PC-9 (cell line): ENCODE measurements around the gene SLC7A4. TPM values are rescaled to one million over a fixed set of nuclear protein-coding genes. Genes with fewer than 3 reads are reported as not detected.
"Not testable (repeated sequence)": the region's sequence is repeated elsewhere in the genome, so short reads cannot be mapped to it uniquely, and the experiment has no call there.

Experiments
- BruUV-seq: library from RNA; stranded (reverse); fragments of 400-500 nt; replicated peaks from 2 replicates; lab custom pipeline; 2021; lab: Mats Ljungman, UMichigan
- CTCF ChIA-PET: fragments of 300-600 bp; sonication (Branson Sonifier 250); formaldehyde crosslinking; loops from one replicate; lab custom pipeline; 2022; ENCODE audit warnings: antibody characterized with exemption; lab: Charles Lee
- POLR2A ChIA-PET: fragments of 300-600 bp; sonication (Branson Sonifier 250); formaldehyde crosslinking; loops from one replicate; lab custom pipeline; 2022; ENCODE audit warnings: antibody characterized with exemption; ENCODE audit not compliant: unreplicated experiment; lab: Charles Lee
- DNase-seq, 2 experiments: peaks; one replicate each; pipeline versions ENCODE4 v3.0.0 to v3.0.0-alpha.2; 2015 to 2022; ENCODE audit warnings: mixed read lengths in 1 of 2
- H2AFZ ChIP-seq: fragments of 200-600 bp; sonication (generic); 2 replicates; pipeline ENCODE4 v1.8.1; 2017; ENCODE audit warnings: antibody characterized with exemption
- H3F3A ChIP-seq: fragments of 200-600 bp; sonication (generic); 2 replicates; pipeline ENCODE4 v1.8.1; 2017; ENCODE audit warnings: antibody characterized with exemption, mild to moderate bottlenecking, low read depth; ENCODE audit not compliant: insufficient read depth
- H3K27ac ChIP-seq: fragments of 200-600 bp; sonication (generic); 2 replicates; pipeline ENCODE4 v1.6.1; 2016; ENCODE audit warnings: mixed run types
- H3K27me3 ChIP-seq: fragments of 200-600 bp; sonication (generic); 2 replicates; pipeline ENCODE4 v1.6.1; 2016; ENCODE audit warnings: low read depth, mixed run types; ENCODE audit not compliant: insufficient read depth
- H3K36me3 ChIP-seq: fragments of 200-600 bp; sonication (generic); 2 replicates; pipeline ENCODE4 v1.6.1; 2016; ENCODE audit warnings: low read depth, mixed run types
- H3K4me1 ChIP-seq: fragments of 200-600 bp; sonication (generic); replicated peaks from 2 replicates; pipeline ENCODE4 v1.6.1; 2016; ENCODE audit warnings: mixed run types; ENCODE audit not compliant: insufficient read depth
- H3K4me2 ChIP-seq: fragments of 200-600 bp; sonication (generic); 2 replicates; pipeline ENCODE4 v1.6.1; 2017; ENCODE audit warnings: mixed run types
- H3K4me3 ChIP-seq: fragments of 200-600 bp; sonication (generic); 2 replicates; pipeline ENCODE4 v1.6.1; 2016; ENCODE audit warnings: mixed run types
- H3K79me2 ChIP-seq: fragments of 200-600 bp; sonication (generic); 2 replicates; pipeline ENCODE4 v1.6.1; 2017; ENCODE audit warnings: low read depth, mixed run types
- H3K9me2 ChIP-seq: fragments of 200-600 bp; sonication (generic); 2 replicates; pipeline ENCODE4 v1.8.1; 2017; ENCODE audit warnings: mild to moderate bottlenecking; ENCODE audit not compliant: insufficient read depth
- H3K9me3 ChIP-seq: fragments of 200-600 bp; sonication (generic); 2 replicates; pipeline ENCODE4 v1.8.1; 2016; ENCODE audit warnings: low read depth; ENCODE audit not compliant: insufficient read depth
- H4K20me1 ChIP-seq: fragments of 200-600 bp; sonication (generic); 2 replicates; pipeline ENCODE4 v1.8.1; 2017; ENCODE audit not compliant: insufficient read depth
- EZH2 ChIP-seq: fragments of 200-600 bp; sonication (generic); IDR thresholded peaks from 2 replicates; pipeline ENCODE4 v1.8.0; 2017; ENCODE audit warnings: antibody characterized with exemption, low read depth
- intact Hi-C: fragments of 100-400 bp; cut with micrococcal nuclease; formaldehyde crosslinking; loops from one replicate; pipeline ENCODE4 v1.10.0; 2022; ENCODE audit not compliant: unreplicated experiment
- total RNA-seq: library from RNA; stranded (reverse); gene quantifications from 2 replicates; pipeline ENCODE4 v1.2.3, GENCODE V29; 2021
- TF ChIP-seq, protein P1 (sequence below): fragments of 200-600 bp; sonication (generic); conservative IDR thresholded peaks from 2 replicates; pipeline ENCODE4 v1.6.1; 2017; ENCODE audit warnings: mixed run types, antibody characterized with exemption, mild to moderate bottlenecking, moderate library complexity

SLC7A4 gene
- total RNA-seq, 1 experiment from 2014 or later = not detected

GRCh38 chr22:21073023-21073422 is 40.7 kb upstream of the SLC7A4 start:
- no TSS peak for BruUV-seq
- ChIA-PET POLR2A (interaction anchor here (0.6 kb wide), 1 partner anchor 11 kb away, joined by 8 read pairs; no protein-coding TSS in a partner anchor), CTCF (no interaction called here)
- Histone ChIP-seq H3K79me2 (no peaks in the 10 kb centered on the region), H3K9me3 (no peaks in the 10 kb centered on the region), H3K36me3 (no peaks in the 10 kb centered on the region), H3K4me2 (no peak overlapping the region), H3F3A (peaks cover 4% of the 10 kb centered on the region; the same call in 1 of the 2 replicates), H3K4me3 (no peak overlapping the region), H3K27me3 (no peaks in the 10 kb centered on the region), H3K9me2 (no peaks in the 10 kb centered on the region), H2AFZ (no peak overlapping the region), H3K27ac (no peak overlapping the region), H4K20me1 (no peaks in the 10 kb centered on the region), H3K4me1 (no peaks in the 10 kb centered on the region; the same call in 1 of the 2 replicates)
- TF ChIP-seq, protein P1, sequence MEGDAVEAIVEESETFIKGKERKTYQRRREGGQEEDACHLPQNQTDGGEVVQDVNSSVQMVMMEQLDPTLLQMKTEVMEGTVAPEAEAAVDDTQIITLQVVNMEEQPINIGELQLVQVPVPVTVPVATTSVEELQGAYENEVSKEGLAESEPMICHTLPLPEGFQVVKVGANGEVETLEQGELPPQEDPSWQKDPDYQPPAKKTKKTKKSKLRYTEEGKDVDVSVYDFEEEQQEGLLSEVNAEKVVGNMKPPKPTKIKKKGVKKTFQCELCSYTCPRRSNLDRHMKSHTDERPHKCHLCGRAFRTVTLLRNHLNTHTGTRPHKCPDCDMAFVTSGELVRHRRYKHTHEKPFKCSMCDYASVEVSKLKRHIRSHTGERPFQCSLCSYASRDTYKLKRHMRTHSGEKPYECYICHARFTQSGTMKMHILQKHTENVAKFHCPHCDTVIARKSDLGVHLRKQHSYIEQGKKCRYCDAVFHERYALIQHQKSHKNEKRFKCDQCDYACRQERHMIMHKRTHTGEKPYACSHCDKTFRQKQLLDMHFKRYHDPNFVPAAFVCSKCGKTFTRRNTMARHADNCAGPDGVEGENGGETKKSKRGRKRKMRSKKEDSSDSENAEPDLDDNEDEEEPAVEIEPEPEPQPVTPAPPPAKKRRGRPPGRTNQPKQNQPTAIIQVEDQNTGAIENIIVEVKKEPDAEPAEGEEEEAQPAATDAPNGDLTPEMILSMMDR = no peak
- no peak for TF ChIP-seq EZH2
- DNase-seq = no peak
- intact Hi-C loops = no loop called here

GRCh38 chr22:21071796-21072195 is 39.4 kb upstream of the SLC7A4 start:
- POLR2A ChIA-PET, intact Hi-C loops: not testable (repeated sequence)

GRCh38 chr22:21070690-21071615 is 38.6 kb upstream of the SLC7A4 start:
- TF ChIP-seq, protein P1 = no peak
- no peak for TF ChIP-seq EZH2
- Histone ChIP-seq H3K9me2 (no peaks in the 10 kb centered on the region), H3K36me3 (no peaks in the 10 kb centered on the region), H4K20me1 (no peaks in the 10 kb centered on the region), H3K9me3 (no peaks in the 10 kb centered on the region), H3K4me1 (no peaks in the 10 kb centered on the region; the same call in 1 of the 2 replicates), H3K4me3 (no peak overlapping the region), H3F3A (peaks cover 4% of the 10 kb centered on the region; the same call in 1 of the 2 replicates), H3K79me2 (no peaks in the 10 kb centered on the region), H2AFZ (no peak overlapping the region), H3K27ac (no peak overlapping the region), H3K27me3 (no peaks in the 10 kb centered on the region), H3K4me2 (no peak overlapping the region)
- no peak for DNase-seq
- POLR2A ChIA-PET = no interaction called here
- intact Hi-C loops = no loop called here
- no TSS peak for BruUV-seq
- CTCF ChIA-PET = no interaction called here

More at GRCh38 chr22:21071796-21072195, 39.4 kb upstream of the SLC7A4 start:
- H3K9me3 ChIP-seq, H3F3A ChIP-seq, CTCF ChIA-PET, H3K36me3 ChIP-seq, H3K4me1 ChIP-seq, DNase-seq, H3K27ac ChIP-seq, H3K4me2 ChIP-seq, H3K9me2 ChIP-seq, H3K79me2 ChIP-seq, BruUV-seq, H3K27me3 ChIP-seq, H2AFZ ChIP-seq, H3K4me3 ChIP-seq, H4K20me1 ChIP-seq: not testable (repeated sequence)
